Upper lobe of left lung (tissue), 6 donors: ENCODE data around the gene MPO. TPM values are rescaled to one million over a fixed set of nuclear protein-coding genes. Genes with fewer than 3 reads are reported as not detected.
A peak's percentile ranks its signal among the peaks of the same experiment; 100 is the strongest.

Experiments
- ATAC-seq, 2 donors: fragments of 200-7000 bp; cut with Tn5 transposase; one replicate each; pipeline ENCODE4 v1.9.1; 2022; ENCODE audit warnings: mild to moderate bottlenecking in 2 of 2, moderate library complexity in 2 of 2; ENCODE audit not compliant: low FRiP score in 2 of 2
- DNase-seq, 2 donors: peaks; one replicate each; pipeline ENCODE4 v3.0.0-alpha.2; 2019 to 2020
- H3K27ac ChIP-seq, 4 donors: fragments of 200-600 bp; sonication (generic); one replicate each; pipeline ENCODE4 v1.5.1; 2016 to 2019
- H3K27me3 ChIP-seq, 4 donors: fragments of 200-600 bp; sonication (generic); one replicate each; pipeline ENCODE4 v1.5.1; 2017 to 2019
- H3K36me3 ChIP-seq, 4 donors: fragments of 200-600 bp; sonication (generic); one replicate each; pipeline ENCODE4 v1.5.1; 2016 to 2019
- H3K4me1 ChIP-seq, 4 donors: fragments of 200-600 bp; sonication (generic); one replicate each; pipeline ENCODE4 v1.5.1; 2018 to 2019
- H3K4me3 ChIP-seq, 4 donors: fragments of 200-600 bp; sonication (generic); one replicate each; pipeline ENCODE4 v1.5.1; 2017 to 2019; ENCODE audit warnings: mild to moderate bottlenecking in 2 of 4, moderate library complexity in 1 of 4
- H3K9me3 ChIP-seq, 4 donors: fragments of 200-600 bp; sonication (generic); one replicate each; pipeline ENCODE4 v1.5.1; 2018 to 2019
- EP300 ChIP-seq, 4 donors: sonication (generic); formaldehyde crosslinking; IDR thresholded peaks; one replicate each; pipeline ENCODE4 v1.5.1; 2017; ENCODE audit warnings: antibody characterized with exemption in 4 of 4, control low read depth in 2 of 4
- POLR2A ChIP-seq, 4 donors: fragments of 450-650 bp; IDR thresholded peaks; one replicate each; pipeline ENCODE4 v1.5.1; 2016 to 2017; ENCODE audit warnings: antibody characterized with exemption in 4 of 4, mild to moderate bottlenecking in 2 of 4
- POLR2AphosphoS5 ChIP-seq, 2 donors: sonication (generic); formaldehyde crosslinking; IDR thresholded peaks; one replicate each; pipeline ENCODE4 v1.5.1; 2017; ENCODE audit warnings: antibody characterized with exemption in 2 of 2
- WGBS, 2 donors: methylation state at CpG; one replicate each; pipeline ENCODE4 v1.1.5; 2017 to 2018; 5-methylcytosine and 5-hydroxymethylcytosine counted together
- total RNA-seq, 6 donors: library from RNA; depleted of rRNA in 4 of 6; stranded (reverse); fragments of >200 nt in 4 of 6; gene quantifications; one replicate each; pipeline versions ENCODE4 v1.1.0 to v1.2.1, GENCODE V29; 2016 to 2021
- TF ChIP-seq, protein P1 (sequence below), 6 experiments: fragments of 450-650 bp in 4 of 6; fragments of 200-600 bp in 2 of 6; sonication (generic) in 2 of 6; IDR thresholded peaks; one replicate each; pipeline ENCODE4 v1.5.1; 2016 to 2019; ENCODE audit warnings: antibody characterized with exemption in 6 of 6
- donor health status: DM: no; HTN: no; CAD: no; lungs with moderate emphysema.
- donor health status: DM: no; HTN: yes; CAD: no; lungs with severe emphysema.

Gene MPO
- total RNA-seq, 6 donors from 2014 or later, result 0.71 to 4.6 (median 1.0) TPM

- H3K4me1 ChIP-seq, result peaks cover 4 to 27% (median 20%) of the 10 kb centered on the region in 4 donors
- peak overlapping the region in 3 of 4 donors; percentile 7 to 58 (median 19) for H3K4me3 ChIP-seq
- DNase-seq (no peak), ATAC-seq (no peak)
- H3K9me3 ChIP-seq, result no peaks in the 10 kb centered on the region
- peaks cover 0 to 5% (median 0%) of the 10 kb centered on the region in 4 donors for H3K27me3 ChIP-seq
- no peak for TF ChIP-seq POLR2A (IDR thresholded peaks at IDR 0.05)
- 55 to 68% methylated on average over 12 to 17 of the region's 19 CpGs for WGBS, 2 donors
- H3K36me3 ChIP-seq, result no peaks in the 10 kb centered on the region
- no peak overlapping the region for H3K27ac ChIP-seq
These were observed 46.8 kb upstream of the MPO start for GRCh38 chr17:58327363-58328194.

GRCh38 chr17:58326609-58327362 lies 46.1 kb upstream of the MPO start:
- H3K9me3 ChIP-seq, result no peaks in the 10 kb centered on the region
- WGBS, 2 donors, result 69 to 72% methylated on average over 6 to 9 of the region's 9 CpGs
- no peak overlapping the region for H3K27ac ChIP-seq
- H3K27me3 ChIP-seq, result peaks cover 0 to 5% (median 0%) of the 10 kb centered on the region in 4 donors
- H3K36me3 ChIP-seq, result no peaks in the 10 kb centered on the region
- TF ChIP-seq POLR2AphosphoS5 (IDR thresholded peaks at IDR 0.05), result no peak
- TF ChIP-seq EP300 (IDR thresholded peaks at IDR 0.05), result no peak
- TF ChIP-seq, protein P1, sequence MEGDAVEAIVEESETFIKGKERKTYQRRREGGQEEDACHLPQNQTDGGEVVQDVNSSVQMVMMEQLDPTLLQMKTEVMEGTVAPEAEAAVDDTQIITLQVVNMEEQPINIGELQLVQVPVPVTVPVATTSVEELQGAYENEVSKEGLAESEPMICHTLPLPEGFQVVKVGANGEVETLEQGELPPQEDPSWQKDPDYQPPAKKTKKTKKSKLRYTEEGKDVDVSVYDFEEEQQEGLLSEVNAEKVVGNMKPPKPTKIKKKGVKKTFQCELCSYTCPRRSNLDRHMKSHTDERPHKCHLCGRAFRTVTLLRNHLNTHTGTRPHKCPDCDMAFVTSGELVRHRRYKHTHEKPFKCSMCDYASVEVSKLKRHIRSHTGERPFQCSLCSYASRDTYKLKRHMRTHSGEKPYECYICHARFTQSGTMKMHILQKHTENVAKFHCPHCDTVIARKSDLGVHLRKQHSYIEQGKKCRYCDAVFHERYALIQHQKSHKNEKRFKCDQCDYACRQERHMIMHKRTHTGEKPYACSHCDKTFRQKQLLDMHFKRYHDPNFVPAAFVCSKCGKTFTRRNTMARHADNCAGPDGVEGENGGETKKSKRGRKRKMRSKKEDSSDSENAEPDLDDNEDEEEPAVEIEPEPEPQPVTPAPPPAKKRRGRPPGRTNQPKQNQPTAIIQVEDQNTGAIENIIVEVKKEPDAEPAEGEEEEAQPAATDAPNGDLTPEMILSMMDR (IDR thresholded peaks at IDR 0.05), result no peak
- TF ChIP-seq POLR2A (IDR thresholded peaks at IDR 0.05), result no peak
- ATAC-seq, result no peak
- DNase-seq, result no peak
- H3K4me3 ChIP-seq, result no peak overlapping the region
- peaks cover 4 to 27% (median 20%) of the 10 kb centered on the region in 4 donors for H3K4me1 ChIP-seq

DNA sequence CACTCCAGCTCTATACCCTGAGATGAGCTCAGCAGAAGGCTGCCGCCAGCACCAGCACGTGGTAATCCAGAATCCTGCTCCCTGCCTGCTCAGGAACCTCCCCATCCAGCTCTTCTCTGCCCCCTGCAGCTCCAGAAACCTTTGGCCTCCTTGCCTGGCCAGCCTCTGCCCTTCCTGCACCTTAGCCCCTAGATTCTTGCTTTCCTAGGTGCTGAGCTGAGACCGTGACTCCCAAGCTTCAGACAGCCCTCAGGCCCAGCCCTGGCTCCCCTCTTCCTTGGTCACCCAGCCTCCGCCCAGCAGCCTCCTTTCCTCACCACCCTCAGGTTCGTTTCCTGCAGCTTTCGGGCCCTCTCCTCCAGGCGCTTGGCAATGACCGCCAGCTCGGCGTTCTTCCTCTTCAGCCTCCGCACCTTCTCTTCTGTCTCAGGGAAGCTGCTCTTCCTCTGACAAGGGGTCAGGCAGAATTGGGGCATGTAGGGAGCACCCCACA lies 45.3 kb upstream of the MPO start:
- Histone ChIP-seq H3K4me1 (peaks cover 4 to 27% (median 20%) of the 10 kb centered on the region in 4 donors), H3K27me3 (peaks cover 0 to 5% (median 0%) of the 10 kb centered on the region in 4 donors), H3K4me3 (no peak overlapping the region), H3K36me3 (no peaks in the 10 kb centered on the region), H3K9me3 (no peaks in the 10 kb centered on the region), H3K27ac (no peak overlapping the region)
- TF ChIP-seq POLR2A (IDR thresholded peaks at IDR 0.05), result no peak
- no peak for TF ChIP-seq POLR2AphosphoS5 (IDR thresholded peaks at IDR 0.05)
- TF ChIP-seq, protein P1 (IDR thresholded peaks at IDR 0.05), result no peak
- TF ChIP-seq EP300 (IDR thresholded peaks at IDR 0.05), result no peak
- DNase-seq (no peak), ATAC-seq (no peak)
- WGBS, 2 donors, result 60 to 70% methylated on average over 11 of the region's 11 CpGs

DNA sequence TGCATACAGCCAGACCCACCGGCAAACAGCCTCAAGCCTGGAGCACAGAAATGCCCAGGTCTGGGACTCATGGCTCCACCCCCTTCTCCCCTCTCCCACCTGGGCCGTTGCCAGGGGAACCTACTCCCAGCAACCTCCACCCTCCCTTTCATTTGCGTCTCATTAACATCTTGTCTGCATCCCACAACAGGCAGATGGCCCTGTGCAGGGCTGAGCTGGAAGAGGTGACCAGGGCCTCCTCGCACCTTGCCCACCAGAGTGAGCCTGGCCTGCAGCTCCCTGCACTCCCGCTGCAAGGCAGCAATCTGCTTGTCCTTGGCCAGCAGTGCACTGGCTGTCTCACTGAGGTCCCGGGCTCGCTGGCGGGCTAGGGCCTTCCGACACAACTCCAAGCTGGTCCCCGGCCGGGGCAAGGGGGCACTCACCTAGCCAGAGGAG lies 44.6 kb upstream of the MPO start:
- H3K4me3 ChIP-seq, result peak overlapping the region in 3 of 4 donors; percentile 54 to 79 (median 76)
- TF ChIP-seq EP300 (IDR thresholded peaks at IDR 0.05), result no peak
- no peak for TF ChIP-seq POLR2AphosphoS5 (IDR thresholded peaks at IDR 0.05)
- no peak for TF ChIP-seq POLR2A (IDR thresholded peaks at IDR 0.05)
- TF ChIP-seq, protein P1 (IDR thresholded peaks at IDR 0.05), result no peak
- no peak overlapping the region for H3K27ac ChIP-seq
- DNase-seq, result peak in 1 of 2 donors; percentile 77
- peaks cover 0 to 5% (median 0%) of the 10 kb centered on the region in 4 donors for H3K27me3 ChIP-seq
- peaks cover 4 to 27% (median 20%) of the 10 kb centered on the region in 4 donors for H3K4me1 ChIP-seq
- H3K9me3 ChIP-seq, result no peaks in the 10 kb centered on the region
- no peak for ATAC-seq
- 67 to 71% methylated on average over 8 to 11 of the region's 11 CpGs for WGBS, 2 donors
- no peaks in the 10 kb centered on the region for H3K36me3 ChIP-seq
